Sigmoid colon (tissue), 7 donors: ENCODE data around the gene TAGAP. TPM values are rescaled to one million over a fixed set of nuclear protein-coding genes. Genes with fewer than 3 reads are reported as not detected.
"Not testable (repeated sequence)": the region's sequence is repeated elsewhere in the genome, so short reads cannot be mapped to it uniquely, and the experiment has no call there.

Experiments used
- DNase-seq: peaks from one replicate; pipeline ENCODE4 v3.0.0-alpha.2; 2019
- H3K27ac ChIP-seq, 4 donors: fragments of 200-600 bp; sonication (generic); one replicate each; pipeline ENCODE4 v1.5.1; 2016 to 2019; ENCODE audit warnings: mild to moderate bottlenecking in 1 of 4
- H3K27me3 ChIP-seq, 3 donors: fragments of 200-600 bp; sonication (generic); one replicate each; pipeline ENCODE4 v1.5.1; 2019; ENCODE audit warnings: mild to moderate bottlenecking in 1 of 3
- H3K36me3 ChIP-seq, 4 donors: fragments of 200-600 bp; sonication (generic); one replicate each; pipeline ENCODE4 v1.5.1; 2016 to 2019
- H3K4me1 ChIP-seq, 4 donors: fragments of 200-600 bp; sonication (generic); one replicate each; pipeline ENCODE4 v1.5.1; 2017 to 2019
- H3K4me3 ChIP-seq, 4 donors: fragments of 200-600 bp; sonication (generic); one replicate each; pipeline ENCODE4 v1.5.1; 2017 to 2019; ENCODE audit warnings: mild to moderate bottlenecking in 2 of 4, moderate library complexity in 1 of 4
- H3K9me3 ChIP-seq, 4 donors: fragments of 200-600 bp in 3 of 4; sonication (generic) in 3 of 4; one replicate each; pipeline versions ENCODE4 v1.5.1 to v1.6.1; 2013 to 2019
- EP300 ChIP-seq, 4 donors: sonication (generic); formaldehyde crosslinking; IDR thresholded peaks; one replicate each; pipeline ENCODE4 v1.6.1; 2017; ENCODE audit warnings: antibody characterized with exemption in 4 of 4
- POLR2A ChIP-seq, 2 donors: fragments of 450-650 bp; IDR thresholded peaks; one replicate each; pipeline ENCODE4 v1.6.1; 2016; ENCODE audit warnings: antibody characterized with exemption in 2 of 2, mild to moderate bottlenecking in 2 of 2, moderate library complexity in 2 of 2
- POLR2AphosphoS5 ChIP-seq, 4 donors: sonication (generic); formaldehyde crosslinking; IDR thresholded peaks; one replicate each; pipeline ENCODE4 v1.6.1; 2017; ENCODE audit warnings: antibody characterized with exemption in 4 of 4
- WGBS, 2 donors: extraction: QIAGEN DNeasy Blood & Tissue Kit; methylation state at CpG; one replicate each; pipeline ENCODE4 v1.1.7; 2013; 5-methylcytosine and 5-hydroxymethylcytosine counted together
- intact Hi-C: fragments of 100-400 bp; cut with DNase I; formaldehyde crosslinking; loops from one replicate; pipeline ENCODE4 v1.15.1; 2023
- polyA plus RNA-seq, 3 donors: library from polyadenylated mRNA; stranded (reverse); fragments of 200-250 nt; gene quantifications; one replicate each; pipeline ENCODE4 v1.2.3, GENCODE V29; 2013
- total RNA-seq, 4 donors: library from RNA; depleted of rRNA; stranded (reverse); fragments of >200 nt; gene quantifications; one replicate each; pipeline ENCODE4 v1.1.0, GENCODE V29; 2016
- TF ChIP-seq, protein P1 (sequence below), 4 experiments: fragments of 450-650 bp in 3 of 4; fragments of 200-600 bp in 1 of 4; IDR thresholded peaks; one replicate each; pipeline ENCODE4 v1.5.1; 2016 to 2019; ENCODE audit warnings: antibody characterized with exemption in 4 of 4, mild to moderate bottlenecking in 3 of 4, moderate library complexity in 2 of 4
- donor health status: healthy with polysubstance abuse.
- donor health status: Bipolar disorder and iron deficiency.
- donor health status: healthy.

The TAGAP gene
- total and polyA plus RNA-seq, 7 donors: 1.2 to 13.6 (median 1.6) TPM

- no peaks in the 10 kb centered on the region for H3K27me3 ChIP-seq
- peaks cover 0 to 5% (median 0%) of the 10 kb centered on the region in 4 donors for H3K4me1 ChIP-seq
- peaks cover 0 to 4% (median 0%) of the 10 kb centered on the region in 4 donors for H3K36me3 ChIP-seq
- H3K4me3 ChIP-seq: no peak overlapping the region
- no peak for DNase-seq
- 91 to 92% methylated on average over 17 of the region's 17 CpGs for WGBS, 2 donors
- no peaks in the 10 kb centered on the region for H3K9me3 ChIP-seq
- intact Hi-C loops: no loop called here
- no peak overlapping the region for H3K27ac ChIP-seq
- TF ChIP-seq POLR2A (IDR thresholded peaks at IDR 0.05) (no peak), POLR2AphosphoS5 (IDR thresholded peaks at IDR 0.05) (no peak), EP300 (IDR thresholded peaks at IDR 0.05) (no peak)
- TF ChIP-seq, protein P1, sequence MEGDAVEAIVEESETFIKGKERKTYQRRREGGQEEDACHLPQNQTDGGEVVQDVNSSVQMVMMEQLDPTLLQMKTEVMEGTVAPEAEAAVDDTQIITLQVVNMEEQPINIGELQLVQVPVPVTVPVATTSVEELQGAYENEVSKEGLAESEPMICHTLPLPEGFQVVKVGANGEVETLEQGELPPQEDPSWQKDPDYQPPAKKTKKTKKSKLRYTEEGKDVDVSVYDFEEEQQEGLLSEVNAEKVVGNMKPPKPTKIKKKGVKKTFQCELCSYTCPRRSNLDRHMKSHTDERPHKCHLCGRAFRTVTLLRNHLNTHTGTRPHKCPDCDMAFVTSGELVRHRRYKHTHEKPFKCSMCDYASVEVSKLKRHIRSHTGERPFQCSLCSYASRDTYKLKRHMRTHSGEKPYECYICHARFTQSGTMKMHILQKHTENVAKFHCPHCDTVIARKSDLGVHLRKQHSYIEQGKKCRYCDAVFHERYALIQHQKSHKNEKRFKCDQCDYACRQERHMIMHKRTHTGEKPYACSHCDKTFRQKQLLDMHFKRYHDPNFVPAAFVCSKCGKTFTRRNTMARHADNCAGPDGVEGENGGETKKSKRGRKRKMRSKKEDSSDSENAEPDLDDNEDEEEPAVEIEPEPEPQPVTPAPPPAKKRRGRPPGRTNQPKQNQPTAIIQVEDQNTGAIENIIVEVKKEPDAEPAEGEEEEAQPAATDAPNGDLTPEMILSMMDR (IDR thresholded peaks at IDR 0.05): no peak
Observed at GRCh38 chr6:159035891-159036290, 8.9 kb downstream of the TAGAP start.

- Histone ChIP-seq H3K27me3 (no peaks in the 10 kb centered on the region), H3K36me3 (peaks cover 0 to 4% (median 0%) of the 10 kb centered on the region in 4 donors), H3K9me3 (no peaks in the 10 kb centered on the region), H3K4me3 (no peak overlapping the region), H3K27ac (no peak overlapping the region), H3K4me1 (no peaks in the 10 kb centered on the region)
- no peak for TF ChIP-seq EP300 (IDR thresholded peaks at IDR 0.05)
- TF ChIP-seq POLR2AphosphoS5 (IDR thresholded peaks at IDR 0.05): no peak
- TF ChIP-seq, protein P1 (IDR thresholded peaks at IDR 0.05): no peak
- no peak for TF ChIP-seq POLR2A (IDR thresholded peaks at IDR 0.05)
- intact Hi-C loops: no loop called here
- 83 to 87% methylated on average over 11 of the region's 11 CpGs for WGBS, 2 donors
- DNase-seq: no peak
Observed at GRCh38 chr6:159033160-159034049, 11.4 kb downstream of the TAGAP start.

DNA sequence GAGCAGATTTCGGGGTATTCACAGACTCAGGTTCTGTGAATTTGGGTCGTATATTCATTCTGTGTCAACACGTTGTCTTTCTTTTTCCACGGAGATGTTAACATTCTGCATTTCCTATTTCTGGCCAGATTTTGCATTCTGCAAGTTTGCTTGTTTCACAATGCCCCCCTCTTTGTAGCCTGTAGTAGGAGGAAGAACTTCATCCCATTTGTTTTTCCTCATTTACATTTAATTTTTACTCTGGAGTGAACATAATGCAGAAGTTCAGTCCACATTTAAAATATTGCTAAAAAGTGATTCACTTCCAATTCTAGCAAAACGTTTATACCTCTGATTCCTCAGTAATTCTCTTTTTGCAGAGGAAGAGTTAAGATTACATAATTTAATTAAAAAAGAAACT lies 12.9 kb downstream of the TAGAP start:
- H3K27ac ChIP-seq: no peak overlapping the region
- H3K36me3 ChIP-seq: peaks cover 0 to 4% (median 0%) of the 10 kb centered on the region in 4 donors
- H3K4me1 ChIP-seq: no peaks in the 10 kb centered on the region
- WGBS, 2 donors: 77 to 78% methylated on average over 5 of the region's 5 CpGs
- TF ChIP-seq EP300 (IDR thresholded peaks at IDR 0.05) (no peak), POLR2AphosphoS5 (IDR thresholded peaks at IDR 0.05) (no peak), POLR2A (IDR thresholded peaks at IDR 0.05) (no peak)
- TF ChIP-seq, protein P1 (IDR thresholded peaks at IDR 0.05): no peak
- no peak for DNase-seq
- intact Hi-C loops: no loop called here
- no peaks in the 10 kb centered on the region for H3K9me3 ChIP-seq
- no peaks in the 10 kb centered on the region for H3K27me3 ChIP-seq
- H3K4me3 ChIP-seq: no peak overlapping the region

DNA sequence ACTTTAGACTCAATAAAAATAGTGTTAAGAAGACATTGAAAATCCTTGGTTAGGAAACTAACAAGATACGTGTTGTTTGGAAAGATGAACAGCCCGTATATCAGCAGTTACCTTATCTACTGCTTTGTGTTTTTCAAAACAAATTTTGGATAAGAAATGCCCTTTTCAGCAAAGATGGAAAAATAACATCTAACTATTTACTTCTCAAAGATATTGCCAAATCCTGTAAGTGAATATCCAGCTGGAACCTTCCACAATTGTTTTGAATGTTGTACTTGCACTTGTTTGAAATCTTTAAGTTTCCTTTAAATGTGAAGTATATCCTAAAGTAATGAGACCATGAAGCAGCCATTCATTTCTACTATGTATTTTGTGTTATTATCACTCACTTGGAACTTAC lies 14.6 kb downstream of the TAGAP start:
- Histone ChIP-seq H3K36me3 (no peaks in the 10 kb centered on the region), H3K27ac (no peak overlapping the region), H3K9me3 (peaks cover 0 to 3% (median under 1%) of the 10 kb centered on the region in 4 donors), H3K4me3 (no peak overlapping the region), H3K27me3 (no peaks in the 10 kb centered on the region), H3K4me1 (no peaks in the 10 kb centered on the region)
- WGBS, 2 donors: 77 to 87% methylated on average over 2 of the region's 2 CpGs
- no peak for TF ChIP-seq POLR2AphosphoS5 (IDR thresholded peaks at IDR 0.05)
- TF ChIP-seq, protein P1 (IDR thresholded peaks at IDR 0.05): no peak
- no peak for TF ChIP-seq POLR2A (IDR thresholded peaks at IDR 0.05)
- no peak for TF ChIP-seq EP300 (IDR thresholded peaks at IDR 0.05)
- intact Hi-C loops: no loop called here
- DNase-seq: no peak

DNA sequence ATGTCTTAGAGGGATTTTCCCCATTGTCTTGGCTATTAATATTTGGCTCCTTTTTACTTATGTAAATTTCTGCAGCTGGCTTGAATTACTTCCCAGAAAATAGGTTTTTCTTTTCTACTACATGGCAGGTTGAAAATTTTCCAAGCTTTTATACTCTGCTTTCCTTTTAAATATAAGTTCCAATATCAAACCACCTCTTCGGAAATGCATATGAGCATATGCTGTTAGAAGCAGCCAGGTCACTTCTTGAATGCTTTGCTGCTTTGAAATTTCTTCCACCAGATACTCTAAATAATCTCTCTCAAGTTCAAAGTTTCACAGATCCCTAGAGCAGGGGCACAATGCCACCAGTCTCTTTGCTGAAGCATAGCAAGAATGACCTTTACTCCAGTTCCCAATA lies 19.6 kb downstream of the TAGAP start:
- H3K36me3 ChIP-seq, H3K27ac ChIP-seq, H3K27me3 ChIP-seq, H3K4me1 ChIP-seq, DNase-seq, intact Hi-C loops, H3K4me3 ChIP-seq, H3K9me3 ChIP-seq: not testable (repeated sequence)
- WGBS, 2 donors: 93 to 97% methylated on average over 1 of the region's 1 CpG
